ENCODE data around the gene APBA1.

DNA sequence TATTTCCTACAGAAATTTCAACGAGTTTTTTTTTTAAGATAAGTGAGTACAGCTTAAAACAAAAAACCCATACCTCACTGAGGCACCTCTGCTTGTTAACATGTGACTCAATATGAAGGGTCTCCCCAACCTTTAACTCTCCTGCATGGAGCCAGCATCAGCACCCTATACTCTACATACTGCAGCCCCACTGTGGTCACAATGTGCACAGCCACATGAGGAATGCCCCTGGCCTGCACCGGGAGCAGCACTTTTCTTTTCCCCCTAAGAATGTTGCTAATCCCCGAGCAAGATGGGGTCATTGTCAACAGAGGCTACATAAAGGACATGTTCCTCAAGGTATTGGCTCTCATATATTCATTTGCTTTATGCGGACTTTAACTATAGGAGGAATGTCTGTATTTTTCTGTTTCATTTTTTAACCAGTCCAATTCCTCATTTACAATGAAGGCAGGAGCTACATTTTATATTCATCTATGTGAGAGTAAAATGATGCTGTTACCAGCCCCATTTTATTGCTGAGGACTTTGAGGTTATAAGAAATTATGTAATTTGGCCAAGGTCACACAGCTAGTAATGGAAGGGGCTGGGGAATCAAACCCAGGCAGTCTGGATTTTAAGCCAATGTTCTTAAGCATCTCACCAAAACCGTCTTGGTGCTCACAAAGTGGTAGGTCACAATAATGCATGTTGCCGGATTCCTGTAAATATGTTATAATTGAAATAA, 93.0 kb downstream of the APBA1 start:
- TF ChIP-seq CTCF (conservative IDR thresholded peaks at IDR 0.05; ENCODE audit: low read depth, low read length) = no peak
- TF ChIP-seq FOS (IDR thresholded peaks at IDR 0.05; ENCODE audit: low read depth, low read length) = no peak
- no peak for TF ChIP-seq POLR2A (IDR thresholded peaks at IDR 0.05; ENCODE audit: low read depth, low read length)
- no peak for TF ChIP-seq CHD1 (IDR thresholded peaks at IDR 0.05; ENCODE audit: low read depth, low read length)
- no peak for TF ChIP-seq MAFK (IDR thresholded peaks at IDR 0.05; ENCODE audit: low read depth, low read length)
- TF ChIP-seq ELK1 (IDR thresholded peaks at IDR 0.05; ENCODE audit: borderline replicate concordance, low read depth, low read length) = no peak

Data from IMR-90 (cell line).